HL-60 (cell line): ENCODE data around the gene MGST2.

Source experiments
- CTCF ChIP-seq: IDR thresholded peaks from one replicate; pipeline ENCODE4 v1.5.1; 2011; ENCODE audit warnings: low read length, control low read depth, inconsistent platforms; ENCODE audit not compliant: insufficient read depth
- POLR2AphosphoS5 ChIP-seq: IDR thresholded peaks from 2 replicates; pipeline ENCODE4 v1.6.1; 2012; ENCODE audit warnings: low read depth
- REST ChIP-seq: IDR thresholded peaks from 2 replicates; pipeline ENCODE4 v1.6.1; 2012; ENCODE audit warnings: low read depth; ENCODE audit not compliant: insufficient replicate concordance

GRCh38 chr4:139753686-139754085 lies 88.1 kb downstream of the MGST2 start:
- TF ChIP-seq CTCF (no peak), POLR2AphosphoS5 (no peak), REST (no peak)
